Bronchial epithelial cell (primary cell): ENCODE data around the gene DUSP28. TPM values are rescaled to one million over a fixed set of nuclear protein-coding genes. Genes with fewer than 3 reads are reported as not detected.

Source experiments
- DNase-seq: peaks from one replicate; pipeline ENCODE4 v3.0.0-alpha.2; 2010; ENCODE audit warnings: low read depth
- FAIRE-seq: peaks from 2 replicates; lab custom pipeline; 2011; peaks lifted over from hg19 to GRCh38; lab: Jason Lieb, UNC
- H3K27me3 ChIP-seq: 2 replicates; pipeline ENCODE4 v1.5.1; 2011; ENCODE audit warnings: low read length; ENCODE audit not compliant: control insufficient read depth, insufficient read depth
- H3K36me3 ChIP-seq: 2 replicates; pipeline ENCODE4 v1.5.1; 2011; ENCODE audit warnings: low read length; ENCODE audit not compliant: control insufficient read depth, insufficient read depth
- H3K4me3 ChIP-seq: 2 replicates; pipeline ENCODE4 v1.5.1; 2011; ENCODE audit warnings: mild to moderate bottlenecking, low read depth, low read length, control low read depth
- CTCF ChIP-seq: IDR thresholded peaks from 2 replicates; pipeline ENCODE4 v1.5.1; 2011; ENCODE audit warnings: mild to moderate bottlenecking, moderate library complexity, low read length, control low read depth, inconsistent platforms; ENCODE audit not compliant: insufficient read depth, severe bottlenecking
- total RNA-seq: library from RNA; depleted of rRNA; stranded (reverse); fragments of >200 nt; gene quantifications from 2 replicates; pipeline ENCODE4 v1.2.1, GENCODE V29; 2014

The DUSP28 gene
- total RNA-seq, 1 donor from 2014 or later = 2.1 TPM

- Histone ChIP-seq H3K4me3 (no peak overlapping the region), H3K36me3 (peaks cover 17% of the 10 kb centered on the region), H3K27me3 (no peaks in the 10 kb centered on the region)
- peak; percentile 40 for FAIRE-seq
- DNase-seq = no peak
- TF ChIP-seq CTCF = no peak
Measured at GRCh38 chr2:240524963-240525718, 35.0 kb upstream of the DUSP28 start.

GRCh38 chr2:240525802-240526201, 34.4 kb upstream of the DUSP28 start:
- no peak for DNase-seq
- Histone ChIP-seq H3K27me3 (no peaks in the 10 kb centered on the region), H3K4me3 (no peak overlapping the region), H3K36me3 (peaks cover 17% of the 10 kb centered on the region)
- no peak for FAIRE-seq
- no peak for TF ChIP-seq CTCF

- no peak for DNase-seq
- peak; percentile 90 for FAIRE-seq
- TF ChIP-seq CTCF = no peak
- H3K36me3 ChIP-seq = peaks cover 17% of the 10 kb centered on the region
- no peak overlapping the region for H3K4me3 ChIP-seq
- H3K27me3 ChIP-seq = no peaks in the 10 kb centered on the region
Measured at GRCh38 chr2:240526521-240526920, 33.6 kb upstream of the DUSP28 start.

- Histone ChIP-seq H3K4me3 (no peak overlapping the region), H3K27me3 (no peaks in the 10 kb centered on the region), H3K36me3 (peaks cover 17% of the 10 kb centered on the region)
- TF ChIP-seq CTCF = no peak
- DNase-seq (no peak), FAIRE-seq (peak; percentile 87)
Measured at GRCh38 chr2:240527153-240527750, 32.9 kb upstream of the DUSP28 start.

- TF ChIP-seq CTCF = no peak
- no peaks in the 10 kb centered on the region for H3K27me3 ChIP-seq
- peaks cover 15% of the 10 kb centered on the region for H3K36me3 ChIP-seq
- no peak overlapping the region for H3K4me3 ChIP-seq
- no peak for DNase-seq
- FAIRE-seq = no peak
Measured at GRCh38 chr2:240528406-240529040, 31.6 kb upstream of the DUSP28 start.
